ENCODE measurements around the gene PTGIR. TPM values are rescaled to one million over a fixed set of nuclear protein-coding genes. Genes with fewer than 3 reads are reported as not detected.

Gene PTGIR
- total and polyA plus RNA-seq, 4 donors: 7.8 to 37.0 (median 11.4) TPM

GRCh38 chr19:46586294-46586693 is 38.6 kb downstream of the PTGIR start:
- H3K9me3 ChIP-seq (ENCODE audit: control insufficient read depth in 4 of 4, insufficient read depth in 3 of 4, low read length in 3 of 4): no peaks in the 10 kb centered on the region
- H3K27ac ChIP-seq (ENCODE audit: low read depth in 1 of 2, low read length in 1 of 2): no peak overlapping the region
- ATAC-seq (ENCODE audit: insufficient read depth, low FRiP score) (no peak), DNase-seq (no peak)
- H3K36me3 ChIP-seq (ENCODE audit: control insufficient read depth in 4 of 4, insufficient read depth in 4 of 4, low read length in 4 of 4): no peaks in the 10 kb centered on the region
- H3K4me3 ChIP-seq: no peak overlapping the region
- no peak overlapping the region for H3K9ac ChIP-seq (ENCODE audit: insufficient read depth in 1 of 2, low read length in 2 of 2)
- no peaks in the 10 kb centered on the region for H3K27me3 ChIP-seq (ENCODE audit: control insufficient read depth in 3 of 3, insufficient read depth in 3 of 3, low read length in 2 of 3)
- WGBS, 2 donors: 72 to 75% methylated on average over 4 of the region's 4 CpGs
- H3K4me1 ChIP-seq (ENCODE audit: control insufficient read depth in 5 of 5, insufficient read depth in 5 of 5, low read length in 5 of 5): no peaks in the 10 kb centered on the region
- TF ChIP-seq CTCF (IDR thresholded peaks at IDR 0.05; ENCODE audit: control extremely low read depth, extremely low read depth): no peak

GRCh38 chr19:46585539-46585938 is 39.4 kb downstream of the PTGIR start:
- no peaks in the 10 kb centered on the region for H3K4me1 ChIP-seq (ENCODE audit: control insufficient read depth in 5 of 5, insufficient read depth in 5 of 5, low read length in 5 of 5)
- H3K27ac ChIP-seq (ENCODE audit: low read depth in 1 of 2, low read length in 1 of 2): no peak overlapping the region
- no peaks in the 10 kb centered on the region for H3K9me3 ChIP-seq (ENCODE audit: control insufficient read depth in 4 of 4, insufficient read depth in 3 of 4, low read length in 3 of 4)
- DNase-seq: no peak
- no peak for ATAC-seq (ENCODE audit: insufficient read depth, low FRiP score)
- no peaks in the 10 kb centered on the region for H3K27me3 ChIP-seq (ENCODE audit: control insufficient read depth in 3 of 3, insufficient read depth in 3 of 3, low read length in 2 of 3)
- H3K4me3 ChIP-seq: no peak overlapping the region
- 93 to 98% methylated on average over 1 of the region's 1 CpG for WGBS, 2 donors
- H3K9ac ChIP-seq (ENCODE audit: insufficient read depth in 1 of 2, low read length in 2 of 2): no peak overlapping the region
- H3K36me3 ChIP-seq (ENCODE audit: control insufficient read depth in 4 of 4, insufficient read depth in 4 of 4, low read length in 4 of 4): no peaks in the 10 kb centered on the region
- TF ChIP-seq CTCF (IDR thresholded peaks at IDR 0.05; ENCODE audit: control extremely low read depth, extremely low read depth): no peak

GRCh38 chr19:46580247-46580646 is 44.6 kb downstream of the PTGIR start:
- no peak for ATAC-seq (ENCODE audit: insufficient read depth, low FRiP score)

More at GRCh38 chr19:46580247-46580646, 44.6 kb downstream of the PTGIR start:
- Histone ChIP-seq H3K36me3 (ENCODE audit: control insufficient read depth in 4 of 4, insufficient read depth in 4 of 4, low read length in 4 of 4) (no peaks in the 10 kb centered on the region), H3K4me3 (no peak overlapping the region), H3K9ac (ENCODE audit: insufficient read depth in 1 of 2, low read length in 2 of 2) (no peak overlapping the region), H3K27me3 (ENCODE audit: control insufficient read depth in 3 of 3, insufficient read depth in 3 of 3, low read length in 2 of 3) (no peaks in the 10 kb centered on the region), H3K9me3 (ENCODE audit: control insufficient read depth in 4 of 4, insufficient read depth in 3 of 4, low read length in 3 of 4) (no peaks in the 10 kb centered on the region), H3K4me1 (ENCODE audit: control insufficient read depth in 5 of 5, insufficient read depth in 5 of 5, low read length in 5 of 5) (no peaks in the 10 kb centered on the region), H3K27ac (ENCODE audit: low read depth in 1 of 2, low read length in 1 of 2) (no peak overlapping the region)
- WGBS, 2 donors: 81 to 95% methylated on average over 2 of the region's 2 CpGs
- TF ChIP-seq CTCF (IDR thresholded peaks at IDR 0.05; ENCODE audit: control extremely low read depth, extremely low read depth): no peak
- DNase-seq: no peak
